ENCODE results near the gene BCL2L2. TPM values are rescaled to one million over a fixed set of nuclear protein-coding genes. Genes with fewer than 3 reads are reported as not detected.

The BCL2L2 gene
- total RNA-seq, 4 donors from 2014 or later: 49.8 to 87.3 (median 56.5) TPM

- H3K36me3 ChIP-seq: peaks cover 0 to 26% (median 0%) of the 10 kb centered on the region in 3 donors
- peaks cover 0 to 47% (median 23%) of the 10 kb centered on the region in 4 donors for H3K4me1 ChIP-seq
- H3K27me3 ChIP-seq: no peaks in the 10 kb centered on the region
- 78 to 80% methylated on average over 7 of the region's 7 CpGs for WGBS, 2 donors
- TF ChIP-seq EP300 (IDR thresholded peaks at IDR 0.05): no peak
- no peak for DNase-seq (ENCODE audit: low spot score in 2 of 2)
- no peak overlapping the region for H3K4me3 ChIP-seq
- peak overlapping the region in 2 of 4 donors; percentile 27 to 30 for H3K27ac ChIP-seq
- H3K9me3 ChIP-seq: no peaks in the 10 kb centered on the region
These were observed 10.4 kb upstream of the BCL2L2 start for GRCh38 chr14:23296012-23296777.

- 87 to 89% methylated on average over 7 of the region's 7 CpGs for WGBS, 2 donors
- peak overlapping the region in 2 of 4 donors; percentile 27 to 30 for H3K27ac ChIP-seq
- no peaks in the 10 kb centered on the region for H3K9me3 ChIP-seq
- TF ChIP-seq EP300 (IDR thresholded peaks at IDR 0.05) (no peak), POLR2A (IDR thresholded peaks at IDR 0.05) (no peak), CTCF (IDR thresholded peaks at IDR 0.05) (no peak)
- H3K36me3 ChIP-seq: peaks cover 0 to 26% (median 0%) of the 10 kb centered on the region in 3 donors
- peaks cover 0 to 47% (median 23%) of the 10 kb centered on the region in 4 donors for H3K4me1 ChIP-seq
- no peak for DNase-seq (ENCODE audit: low spot score in 2 of 2)
- H3K27me3 ChIP-seq: no peaks in the 10 kb centered on the region
- H3K4me3 ChIP-seq: no peak overlapping the region
These were observed 9.5 kb upstream of the BCL2L2 start for GRCh38 chr14:23297096-23297495.

GRCh38 chr14:23297611-23298277 lies 8.9 kb upstream of the BCL2L2 start:
- Histone ChIP-seq H3K27me3 (no peaks in the 10 kb centered on the region), H3K27ac (peak overlapping the region in 2 of 4 donors; percentile 97 to 100), H3K4me1 (peaks cover 0 to 50% (median 23%) of the 10 kb centered on the region in 4 donors), H3K9me3 (no peaks in the 10 kb centered on the region), H3K4me3 (no peak overlapping the region), H3K36me3 (peaks cover 0 to 26% (median 0%) of the 10 kb centered on the region in 3 donors)
- WGBS, 2 donors: 83 to 89% methylated on average over 7 of the region's 7 CpGs
- no peak for TF ChIP-seq EP300 (IDR thresholded peaks at IDR 0.05)
- DNase-seq (ENCODE audit: low spot score in 2 of 2): no peak

- H3K27ac ChIP-seq: peak overlapping the region in 3 of 4 donors; percentile 24 to 100 (median 97)
- DNase-seq (ENCODE audit: low spot score in 2 of 2): no peak
- TF ChIP-seq CTCF (IDR thresholded peaks at IDR 0.05): peak in 2 of 5 experiments; percentile 13 to 17
- TF ChIP-seq EP300 (IDR thresholded peaks at IDR 0.05): no peak
- WGBS, 2 donors: 72 to 87% methylated on average over 2 of the region's 2 CpGs
- H3K9me3 ChIP-seq: no peaks in the 10 kb centered on the region
- no peaks in the 10 kb centered on the region for H3K27me3 ChIP-seq
- H3K36me3 ChIP-seq: peaks cover 0 to 26% (median 0%) of the 10 kb centered on the region in 3 donors
- H3K4me3 ChIP-seq: no peak overlapping the region
- peaks cover 0 to 52% (median 24%) of the 10 kb centered on the region in 4 donors for H3K4me1 ChIP-seq
These were observed 7.2 kb upstream of the BCL2L2 start for GRCh38 chr14:23299211-23299957.

GRCh38 chr14:23299986-23300686 lies 6.5 kb upstream of the BCL2L2 start:
- TF ChIP-seq EP300 (IDR thresholded peaks at IDR 0.05): no peak
- no peak for TF ChIP-seq CTCF (IDR thresholded peaks at IDR 0.05)
- TF ChIP-seq POLR2A (IDR thresholded peaks at IDR 0.05): no peak
- 63 to 65% methylated on average over 10 of the region's 10 CpGs for WGBS, 2 donors
- no peak for DNase-seq (ENCODE audit: low spot score in 2 of 2)
- H3K36me3 ChIP-seq: peaks cover 0 to 26% (median 0%) of the 10 kb centered on the region in 3 donors
- H3K27me3 ChIP-seq: no peaks in the 10 kb centered on the region
- H3K9me3 ChIP-seq: no peaks in the 10 kb centered on the region
- peak overlapping the region; percentile 97 to 100 (median 98) for H3K27ac ChIP-seq
- H3K4me3 ChIP-seq: peak overlapping the region; percentile 59 to 95 (median 65)
- H3K4me1 ChIP-seq: peaks cover 0 to 45% (median 20%) of the 10 kb centered on the region in 4 donors

All from tibial nerve (tissue), 4 donors.